GM19025 (cell line): ENCODE data around the gene AK9.
A peak's percentile ranks its signal among the peaks of the same experiment; 100 is the strongest.
"Not testable (repeated sequence)": the region's sequence is repeated elsewhere in the genome, so short reads cannot be mapped to it uniquely, and the experiment has no call there.

ENCODE experiments used
- ATAC-seq: cut with Tn5 transposase; IDR thresholded peaks from one replicate; pipeline ENCODE4 v1.9.1; 2021; ENCODE audit warnings: mild to moderate bottlenecking, low read depth, moderate library complexity; ENCODE audit not compliant: unreplicated experiment

AK9 gene

GRCh38 chr6:109461733-109462526 is 229.1 kb downstream of the AK9 start:
- no peak for ATAC-seq

DNA sequence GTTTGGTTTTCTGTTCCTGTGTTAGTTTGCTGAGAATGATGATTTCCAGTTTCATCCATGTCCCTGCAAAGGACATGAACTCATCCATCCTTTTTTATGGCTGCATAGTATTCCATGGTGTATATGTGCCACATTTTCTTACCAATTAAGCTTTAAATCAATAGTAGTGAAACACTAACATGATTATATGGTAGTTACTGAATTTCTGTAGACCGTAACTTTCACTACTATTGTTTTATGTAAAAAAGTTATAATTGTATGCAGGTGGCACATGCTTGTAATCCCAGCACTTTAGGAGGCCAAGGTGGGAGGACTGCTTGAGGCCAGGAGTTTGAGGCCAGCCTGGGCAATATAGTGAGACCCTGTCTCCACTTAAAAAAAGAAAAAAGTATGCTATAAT is 229.8 kb downstream of the AK9 start:
- ATAC-seq, result not testable (repeated sequence)

- no peak for ATAC-seq
Observed at GRCh38 chr6:109460161-109460829, 230.7 kb downstream of the AK9 start.

GRCh38 chr6:109458774-109459531 is 232.0 kb downstream of the AK9 start:
- ATAC-seq, result no peak

DNA sequence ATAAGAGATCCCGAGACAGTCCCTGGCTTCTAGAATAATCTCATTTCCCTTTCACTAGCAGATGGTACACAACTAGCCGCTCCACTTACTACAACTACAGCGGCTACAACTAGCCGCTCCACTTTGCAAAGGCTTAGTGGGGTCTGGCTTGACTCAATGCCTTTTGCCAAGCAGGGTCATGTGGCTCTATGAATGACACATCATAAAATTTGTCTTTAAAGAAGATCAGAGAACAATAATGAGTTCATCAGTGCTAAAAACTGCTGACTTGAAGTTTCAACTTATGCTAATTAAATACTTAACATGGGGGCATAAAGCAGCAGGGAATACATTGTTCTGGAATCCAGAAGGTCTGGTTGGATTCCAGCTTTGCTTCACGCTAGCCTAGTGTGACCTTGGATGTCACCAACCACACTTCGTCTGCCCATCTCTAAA is 233.4 kb downstream of the AK9 start:
- ATAC-seq, result no peak

DNA sequence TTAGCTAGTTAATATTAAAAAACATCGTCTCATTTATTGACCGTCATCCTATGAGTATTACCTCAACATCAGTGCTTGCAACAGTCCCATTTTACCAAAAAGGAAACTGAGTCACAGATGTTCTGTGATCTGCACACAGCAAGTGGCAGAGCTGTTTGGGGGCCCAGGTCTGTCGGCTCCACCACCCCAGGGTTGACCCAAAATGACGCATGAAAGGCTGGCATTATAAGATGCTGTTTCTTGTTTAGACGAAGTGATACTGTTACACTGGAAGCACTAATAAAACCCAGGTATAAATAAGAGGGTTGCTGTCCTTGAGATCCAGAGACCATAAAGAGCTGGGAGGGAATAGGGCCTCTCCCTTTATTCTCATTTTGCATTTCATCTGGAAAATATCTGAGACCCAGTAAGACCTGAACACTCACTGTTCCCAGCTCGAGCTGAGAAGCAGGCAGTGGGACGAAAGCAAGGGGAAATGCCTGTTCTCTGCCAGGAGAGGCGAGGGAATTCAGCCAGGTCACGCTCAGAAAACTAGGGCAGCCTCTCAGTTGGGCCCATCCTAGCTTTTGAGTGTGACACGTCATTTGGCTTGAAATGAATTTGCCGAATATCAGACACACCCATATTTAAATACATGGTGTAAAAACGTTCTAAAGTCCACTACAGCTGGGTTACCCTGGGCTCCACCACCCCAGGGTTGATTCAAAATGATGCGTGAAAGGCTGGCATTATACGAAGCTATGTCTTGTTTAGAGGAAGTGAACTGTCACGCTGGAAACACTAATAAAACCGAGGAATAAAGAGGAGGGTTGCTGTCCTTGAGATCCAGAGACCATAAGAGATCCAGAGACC is 234.1 kb downstream of the AK9 start:
- ATAC-seq, result no peak

GRCh38 chr6:109456111-109456583 is 234.9 kb downstream of the AK9 start:
- ATAC-seq, result peak; percentile 13

DNA sequence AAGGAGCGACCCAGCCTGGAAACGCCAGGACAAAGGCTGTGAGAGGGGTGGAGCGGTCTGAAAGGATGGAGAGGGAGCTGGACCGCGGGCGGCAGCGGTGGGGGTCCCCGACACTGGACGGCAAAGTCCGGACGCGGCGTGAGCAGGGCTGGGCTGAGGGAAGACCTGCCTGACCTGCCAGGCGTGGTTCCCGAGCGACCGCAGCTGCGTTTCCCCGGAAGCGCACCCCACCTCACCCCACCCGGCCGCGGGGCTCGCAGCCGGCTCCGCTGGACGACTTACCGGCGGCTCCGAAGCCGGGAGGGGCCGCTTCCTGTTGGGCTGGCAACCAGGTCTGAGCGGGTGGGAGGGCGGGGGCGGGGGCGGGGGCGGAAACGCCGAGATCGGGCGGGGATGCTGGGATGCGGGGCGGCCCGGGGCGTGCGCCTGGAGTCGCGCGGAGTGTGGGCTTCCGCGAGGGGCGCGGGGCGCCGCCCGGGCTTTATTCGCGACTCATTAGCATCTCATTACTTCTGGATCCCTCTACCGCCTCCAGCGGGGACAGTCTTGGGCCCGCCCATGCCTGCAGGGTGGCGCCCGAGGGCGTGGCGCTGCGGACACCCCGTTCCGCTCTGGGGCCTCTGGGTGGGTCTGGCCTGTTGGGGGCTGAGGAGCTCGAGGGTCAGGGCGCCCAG is 235.4 kb downstream of the AK9 start, which contains the start of gene MICAL1:
Gene MICAL1, minus strand, starts transcription at position 336 of the 674 bp plus-strand sequence. CDS start 1,576 bp downstream, outside the sequence.
- ATAC-seq, result peak; percentile 61

DNA sequence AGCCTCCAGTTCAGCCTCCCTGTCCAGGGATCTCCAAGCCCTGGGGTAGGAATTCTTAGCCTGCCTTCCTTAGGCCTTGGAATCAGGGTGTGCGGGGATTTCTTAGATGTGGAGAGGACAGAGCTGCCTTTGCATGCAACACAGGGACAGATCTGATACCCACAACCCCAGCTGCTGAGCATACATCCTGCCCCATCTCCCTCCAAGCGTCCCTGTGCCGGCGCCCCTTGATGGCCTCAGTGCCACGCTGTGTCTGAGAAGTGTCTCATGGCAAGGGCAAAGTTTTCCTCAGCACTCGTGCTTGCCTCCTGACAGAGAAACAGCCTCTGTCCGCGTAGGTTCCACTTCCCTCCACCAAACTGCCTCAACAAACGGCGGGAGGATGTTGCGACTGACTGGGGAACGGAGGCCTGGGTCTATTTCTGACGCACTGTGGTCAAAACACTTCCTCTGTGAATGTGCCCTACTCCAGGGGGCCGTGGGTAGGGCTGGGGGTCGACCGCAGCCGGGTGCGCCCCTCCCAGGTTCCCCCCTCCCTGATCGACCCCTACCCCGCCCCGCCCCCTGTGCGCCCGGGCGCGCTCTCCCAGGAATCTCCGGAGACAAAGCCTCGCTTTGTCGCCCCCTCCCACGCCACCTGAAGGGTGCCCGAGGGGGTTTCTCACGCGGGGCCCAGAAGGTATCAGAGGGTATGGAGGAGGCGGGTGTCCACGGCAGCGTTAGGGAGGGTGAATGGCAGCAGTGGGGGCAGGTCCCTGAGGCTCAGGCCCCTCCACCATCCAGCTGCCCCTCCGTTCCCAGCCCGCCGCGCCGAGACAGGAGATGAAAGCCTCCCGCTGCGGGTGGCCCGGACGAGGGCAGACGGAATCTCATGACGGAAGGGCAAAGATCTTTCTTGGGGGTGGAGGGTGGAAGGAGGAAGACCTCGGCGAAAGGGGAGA is 236.2 kb downstream of the AK9 start:
- ATAC-seq, result peak; percentile 20

DNA sequence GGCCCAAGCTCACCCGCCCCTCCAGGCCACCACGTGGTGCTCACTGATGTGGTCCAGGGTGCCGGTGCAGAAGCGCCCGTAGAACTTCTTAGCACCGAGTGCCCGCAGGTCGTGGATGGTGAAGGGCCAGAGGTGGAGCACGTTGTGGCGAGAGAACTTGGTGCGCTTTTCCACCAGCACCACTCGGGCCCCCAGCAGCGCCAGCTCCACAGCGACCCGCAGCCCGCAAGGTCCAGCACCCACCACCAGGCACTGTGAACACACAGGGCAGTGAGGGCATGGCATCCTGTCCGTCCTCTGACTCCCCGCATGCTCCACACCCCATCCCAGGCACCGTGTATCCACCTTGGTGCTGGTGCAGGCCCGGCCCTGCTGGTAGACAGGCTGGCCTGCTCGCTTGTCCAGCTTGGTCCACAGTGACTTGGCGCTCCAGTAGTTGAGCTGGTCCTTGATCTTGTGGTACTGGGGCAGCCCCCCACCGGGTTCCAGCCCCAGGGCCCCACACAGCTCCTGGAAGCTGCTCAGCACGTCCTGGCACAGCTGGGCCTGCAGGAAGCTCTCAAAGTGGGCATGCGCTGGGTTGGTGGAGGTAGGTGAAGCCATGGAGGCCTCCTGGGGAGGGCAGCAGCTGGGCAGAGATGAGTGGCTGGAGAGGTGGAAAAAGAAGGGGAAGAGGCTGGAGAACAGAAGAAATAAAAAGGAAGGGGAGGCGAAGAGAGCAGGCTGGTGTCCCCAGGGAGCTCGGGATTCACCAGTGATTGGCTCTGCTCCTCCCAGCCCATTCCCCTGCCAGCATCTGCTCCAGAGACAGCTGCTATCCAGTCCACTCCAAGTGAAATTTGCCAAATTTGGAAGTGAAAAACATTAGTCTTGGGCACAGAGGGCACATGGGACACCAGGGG is 237.2 kb downstream of the AK9 start:
- no peak for ATAC-seq

DNA sequence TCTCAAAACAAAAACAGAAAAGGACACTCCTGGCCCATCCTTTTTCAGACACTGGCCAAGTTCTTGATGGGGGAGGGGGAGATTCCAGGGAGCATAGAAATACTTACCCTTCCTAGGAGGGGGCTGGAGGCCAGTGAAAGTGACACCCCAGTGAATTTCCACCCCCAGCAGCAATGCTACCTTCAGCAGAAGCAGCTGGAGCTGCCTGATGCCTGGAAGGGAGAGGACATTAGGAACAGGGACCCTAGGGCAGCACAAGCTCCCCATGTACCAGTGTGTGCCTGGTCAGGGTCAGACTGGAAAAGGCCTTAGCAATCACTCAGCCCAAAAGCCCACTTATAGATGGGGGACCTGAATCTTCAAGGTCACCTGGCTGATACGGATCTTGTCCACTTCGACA is 237.8 kb downstream of the AK9 start:
- ATAC-seq, result no peak

- no peak for ATAC-seq
Observed at GRCh38 chr6:109452181-109452580, 238.8 kb downstream of the AK9 start.

DNA sequence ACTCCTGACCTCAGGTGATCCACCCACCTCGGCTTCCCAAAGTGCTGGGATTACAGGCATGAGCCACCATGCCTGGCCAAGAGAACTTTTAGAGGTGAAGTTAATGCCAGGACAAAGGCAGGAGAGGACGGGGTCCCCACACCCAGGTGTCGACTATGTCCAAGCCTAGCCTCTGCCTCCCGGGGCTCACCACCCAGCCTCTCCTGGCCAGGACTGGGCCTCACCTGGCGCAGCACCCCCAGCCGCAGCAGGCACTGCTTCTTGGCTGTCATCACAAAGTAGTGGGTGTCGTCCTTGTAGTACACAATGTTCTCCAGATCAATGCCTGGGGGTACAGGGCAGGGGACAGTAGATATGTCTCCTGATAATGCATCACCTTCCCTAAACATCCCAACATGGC is 239.6 kb downstream of the AK9 start:
- no peak for ATAC-seq

DNA sequence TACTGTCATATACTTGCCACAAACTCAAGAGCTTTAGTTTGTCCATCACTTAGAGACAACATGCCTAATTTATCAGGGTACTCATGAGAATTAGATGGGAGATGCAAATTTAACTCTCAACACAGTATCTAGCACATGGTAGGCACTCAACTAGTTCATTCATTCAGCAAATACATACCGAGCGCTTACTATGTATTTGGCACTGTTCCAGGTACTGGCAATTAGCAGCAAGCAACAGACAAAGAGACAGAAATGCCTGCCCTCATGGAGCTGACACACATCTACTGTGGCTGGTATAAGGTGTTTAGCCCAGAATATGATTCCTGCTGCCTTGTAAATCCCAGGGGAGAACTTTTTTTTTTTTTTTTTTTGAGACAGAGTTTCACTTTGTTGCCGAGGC is 240.2 kb downstream of the AK9 start:
- no peak for ATAC-seq

GRCh38 chr6:109449795-109450673 is 241.0 kb downstream of the AK9 start:
- ATAC-seq, result no peak

DNA sequence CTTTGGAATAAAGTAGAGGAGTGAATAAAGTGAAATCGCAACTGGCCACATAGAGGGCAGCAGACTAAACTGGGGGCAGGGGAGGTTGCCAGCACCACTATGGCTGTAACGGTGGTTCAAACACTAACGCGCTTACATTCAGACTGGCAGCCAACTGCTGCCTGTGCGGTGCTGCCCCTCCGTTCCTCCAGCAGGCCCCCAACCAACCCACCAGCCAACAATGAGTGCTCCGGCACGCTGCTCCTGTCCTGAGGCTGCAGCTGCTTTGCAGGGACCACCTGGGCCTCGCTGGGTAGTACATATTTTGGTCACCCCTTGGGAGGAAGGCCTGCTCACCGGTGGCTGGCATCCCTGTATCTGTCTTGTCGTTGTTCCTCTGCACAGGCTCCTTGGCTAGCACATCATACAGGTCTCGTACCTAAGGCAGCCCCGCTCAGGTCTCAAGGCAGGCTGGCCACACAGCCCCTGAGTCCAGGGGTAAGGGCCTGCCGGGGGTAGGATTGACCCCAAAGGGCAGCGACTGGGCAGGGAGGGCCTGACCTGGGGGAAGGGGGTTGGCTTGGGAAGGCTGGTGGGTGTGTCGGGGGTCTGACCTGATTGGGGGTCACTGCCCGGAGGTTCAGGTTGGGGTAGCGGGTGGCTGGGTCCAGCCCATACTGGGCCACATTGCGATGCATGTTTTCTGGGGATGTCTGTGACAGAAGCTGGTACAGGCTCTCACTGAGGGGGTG is 241.8 kb downstream of the AK9 start:
- ATAC-seq, result no peak
